HCT116 (cell line): ENCODE data around the gene MAS1. TPM values are rescaled to one million over a fixed set of nuclear protein-coding genes. Genes with fewer than 3 reads are reported as not detected.

Experiments
- ATAC-seq: fragments of 200-7000 bp; cut with Tn5 transposase; 2 replicates; pipeline ENCODE4 v1.9.1; 2020; ENCODE audit warnings: mild to moderate bottlenecking, moderate library complexity
- BruUV-seq: library from RNA; stranded (reverse); fragments of 400-500 nt; replicated peaks from 2 replicates; lab custom pipeline; 2021; lab: Mats Ljungman, UMichigan
- CTCF ChIA-PET: fragments of 300-600 bp; sonication (Branson Sonifier 250); formaldehyde crosslinking; loops from one replicate; lab custom pipeline; 2021; ENCODE audit warnings: antibody characterized with exemption; lab: Charles Lee
- POLR2A ChIA-PET: fragments of 300-600, 350-600 bp; sonication (Branson Sonifier 250); formaldehyde crosslinking; loops from one replicate; lab custom pipeline; 2021; ENCODE audit warnings: antibody characterized with exemption; lab: Charles Lee
- RAD21 ChIA-PET, 2 experiments: fragments of 300-600 bp; sonication (Branson Sonifier 250); formaldehyde crosslinking; loops; one replicate each; lab custom pipeline; 2023; ENCODE audit warnings: low total read pairs in 2 of 2; ENCODE audit not compliant: uncharacterized antibody in 2 of 2, unreplicated experiment in 2 of 2, low non-redundant PET in 1 of 2; lab: Charles Lee
- DNase-seq: peaks from one replicate; pipeline ENCODE4 v3.0.0-alpha.2; 2010; ENCODE audit warnings: low read depth, low spot score
- H2AFZ ChIP-seq: fragments of 200-600 bp; shearing (Covaris generic), sonication (generic); 2 replicates; pipeline ENCODE4 v1.6.1; 2017; ENCODE audit warnings: low read depth, mixed run types, mixed read lengths, antibody characterized with exemption, low read length; ENCODE audit not compliant: poor library complexity, severe bottlenecking
- H3K27ac ChIP-seq: 2 replicates; pipeline ENCODE4 v1.5.1; 2012; ENCODE audit warnings: low read depth, low read length
- H3K27me3 ChIP-seq: fragments of 200-600 bp; sonication (generic); 2 replicates; pipeline ENCODE4 v1.6.1; 2016; ENCODE audit warnings: mixed run types, low read length, mixed read lengths; ENCODE audit not compliant: insufficient read depth
- H3K36me3 ChIP-seq, 2 experiments: fragments of 200-500 bp in 1 of 2; fragments of 200-600 bp in 1 of 2; sonication (Bioruptor generic) in 1 of 2; sonication (generic) in 1 of 2; 2 replicates each; pipeline versions ENCODE4 v1.5.1 to v1.6.1; 2014 to 2016; ENCODE audit warnings: low read length in 2 of 2, inconsistent platforms in 1 of 2, mixed read lengths in 1 of 2, mixed run types in 1 of 2; ENCODE audit not compliant: insufficient read depth in 2 of 2, control insufficient read depth in 1 of 2
- H3K4me1 ChIP-seq, 2 experiments: fragments of 200-600 bp in 1 of 2; sonication (generic) in 1 of 2; 2 replicates each; pipeline versions ENCODE4 v1.5.1 to v1.6.1; 2012 to 2017; ENCODE audit warnings: low read length in 2 of 2, inconsistent platforms in 1 of 2, mild to moderate bottlenecking in 1 of 2, mixed read lengths in 1 of 2, mixed run types in 1 of 2, moderate library complexity in 1 of 2; ENCODE audit not compliant: insufficient read depth in 2 of 2, control insufficient read depth in 1 of 2
- H3K4me2 ChIP-seq: fragments of 200-600 bp; sonication (generic); 2 replicates; pipeline ENCODE4 v1.6.1; 2017; ENCODE audit warnings: mixed run types, low read length, mixed read lengths
- H3K4me3 ChIP-seq, 2 experiments: fragments of 200-600 bp in 1 of 2; sonication (generic) in 1 of 2; replicated peaks in 1 of 2; 2 replicates each; pipeline ENCODE4 v1.5.1; 2011 to 2016; ENCODE audit warnings: low read length in 2 of 2, control low read depth in 1 of 2, low read depth in 1 of 2, mild to moderate bottlenecking in 1 of 2, mixed read lengths in 1 of 2, mixed run types in 1 of 2
- H3K79me2 ChIP-seq: fragments of 200-600 bp; sonication (generic); 2 replicates; pipeline ENCODE4 v1.6.1; 2017; ENCODE audit warnings: mild to moderate bottlenecking, mixed run types, low read length, moderate library complexity, mixed read lengths; ENCODE audit not compliant: insufficient read depth
- H3K9ac ChIP-seq: fragments of 200-600 bp; sonication (generic); 2 replicates; pipeline ENCODE4 v1.6.1; 2016; ENCODE audit warnings: low read length, mixed read lengths
- H3K9me2 ChIP-seq: fragments of 200-600 bp; sonication (generic), shearing (Covaris generic); 2 replicates; pipeline ENCODE4 v1.6.1; 2017; ENCODE audit warnings: mixed run types, mild to moderate bottlenecking, moderate library complexity; ENCODE audit not compliant: insufficient read depth
- H3K9me3 ChIP-seq, 2 experiments: fragments of 200-500 bp in 1 of 2; fragments of 200-600 bp in 1 of 2; sonication (Bioruptor generic) in 1 of 2; sonication (generic) in 1 of 2; 2 replicates each; pipeline ENCODE4 v1.6.1; 2014 to 2017; ENCODE audit warnings: low read length in 2 of 2, mixed read lengths in 2 of 2, inconsistent platforms in 1 of 2, low read depth in 1 of 2, mild to moderate bottlenecking in 1 of 2, mixed run types in 1 of 2, moderate library complexity in 1 of 2; ENCODE audit not compliant: control insufficient read depth in 1 of 2, insufficient read depth in 1 of 2
- H4K20me1 ChIP-seq: fragments of 200-600 bp; sonication (generic), shearing (Covaris generic); 2 replicates; pipeline ENCODE4 v1.6.1; 2017; ENCODE audit warnings: mixed run types, mild to moderate bottlenecking, moderate library complexity; ENCODE audit not compliant: insufficient read depth
- CBX3 ChIP-seq: IDR thresholded peaks from 2 replicates; pipeline ENCODE4 v1.6.1; 2012; ENCODE audit warnings: low read depth
- CTCF ChIP-seq, 3 experiments: fragments of 200-600 bp in 1 of 3; sonication (generic) in 1 of 3; IDR thresholded peaks in 2 of 3; conservative IDR thresholded peaks in 1 of 3; 2 replicates each; pipeline ENCODE4 v1.5.1; 2012 to 2017; ENCODE audit warnings: low read depth in 2 of 3, low read length in 2 of 3, antibody characterized with exemption in 1 of 3, borderline replicate concordance in 1 of 3, control low read depth in 1 of 3, mild to moderate bottlenecking in 1 of 3, mixed read lengths in 1 of 3, mixed run types in 1 of 3, moderate library complexity in 1 of 3; ENCODE audit not compliant: insufficient read depth in 1 of 3
- ELF1 ChIP-seq: IDR thresholded peaks from 2 replicates; pipeline ENCODE4 v1.6.1; 2012; ENCODE audit warnings: low read depth, borderline replicate concordance
- EZH2 ChIP-seq: fragments of 200-600 bp; sonication (generic); IDR thresholded peaks from 2 replicates; pipeline ENCODE4 v1.6.1; 2017; ENCODE audit warnings: antibody characterized with exemption, mixed run types
- EZH2phosphoT487 ChIP-seq: fragments of 200-600 bp; IDR thresholded peaks from 2 replicates; pipeline ENCODE4 v1.6.1; 2018; ENCODE audit warnings: antibody characterized with exemption, borderline replicate concordance
- FOSL1 ChIP-seq: IDR thresholded peaks from 2 replicates; pipeline ENCODE4 v1.6.1; 2012; ENCODE audit warnings: low read depth
- MAX ChIP-seq: IDR thresholded peaks from 2 replicates; pipeline ENCODE4 v1.6.1; 2012
- POLR2A ChIP-seq: IDR thresholded peaks from 2 replicates; pipeline ENCODE4 v1.7.0; 2011; ENCODE audit warnings: borderline replicate concordance; ENCODE audit not compliant: insufficient read depth, insufficient read length; ENCODE audit errors: extremely low read depth
- SRF ChIP-seq: IDR thresholded peaks from 2 replicates; pipeline ENCODE4 v1.6.1; 2012; ENCODE audit warnings: low read depth
- ZBTB33 ChIP-seq: IDR thresholded peaks from 2 replicates; pipeline ENCODE4 v1.6.1; 2011; ENCODE audit warnings: mild to moderate bottlenecking, low read length, moderate library complexity; ENCODE audit not compliant: insufficient replicate concordance; ENCODE audit errors: extremely low read depth
- ZNF274 ChIP-seq: fragments of 200-500 bp; sonication (Bioruptor generic); IDR thresholded peaks from 2 replicates; pipeline ENCODE4 v1.6.1; 2014; ENCODE audit warnings: mild to moderate bottlenecking, low read depth, low read length, inconsistent platforms
- intact Hi-C: fragments of 100-400 bp; cut with micrococcal nuclease; formaldehyde crosslinking; loops from 2 replicates; pipeline ENCODE4 v1.10.0; 2022
- total RNA-seq: library from RNA; stranded (reverse); gene quantifications from one replicate; pipeline ENCODE4 v1.2.1, GENCODE V29; 2021; ENCODE audit not compliant: unreplicated experiment

Gene MAS1
- total RNA-seq, 1 experiment from 2014 or later: not detected

- Histone ChIP-seq H3K4me2 (no peak overlapping the region), H3K36me3 (no peaks in the 10 kb centered on the region), H3K9ac (no peak overlapping the region), H3K9me2 (no peaks in the 10 kb centered on the region), H3K4me3 (no peak overlapping the region), H2AFZ (no peak overlapping the region), H3K9me3 (no peaks in the 10 kb centered on the region), H3K27me3 (no peaks in the 10 kb centered on the region; the same call in 1 of the 2 replicates), H3K27ac (no peak overlapping the region), H3K79me2 (no peaks in the 10 kb centered on the region), H3K4me1 (no peaks in the 10 kb centered on the region), H4K20me1 (no peaks in the 10 kb centered on the region)
- RAD21 ChIA-PET: no interaction called here
- intact Hi-C loops: no loop called here
- no peak for ATAC-seq
- TF ChIP-seq CBX3 (no peak), FOSL1 (no peak), SRF (no peak), CTCF (IDR thresholded peaks at IDR 0.05 in 2 of 3, conservative IDR thresholded peaks at IDR 0.05 in 1 of 3; ENCODE audit: borderline replicate concordance in 1 of 3, insufficient read depth in 1 of 3, low read depth in 2 of 3, low read length in 2 of 3) (no peak), ZBTB33 (no peak)
- no peak for DNase-seq
- CTCF ChIA-PET: no interaction called here
- no TSS peak for BruUV-seq
- POLR2A ChIA-PET: no interaction called here
Measured at GRCh38 chr6:159904497-159904911, 13.7 kb downstream of the MAS1 start.

GRCh38 chr6:159906400-159906799 lies 15.6 kb downstream of the MAS1 start:
- DNase-seq (no peak), ATAC-seq (no peak)
- Histone ChIP-seq H3K27me3 (peaks cover 7% of the 10 kb centered on the region), H4K20me1 (no peaks in the 10 kb centered on the region), H3K36me3 (no peaks in the 10 kb centered on the region), H3K9ac (no peak overlapping the region), H3K9me3 (no peaks in the 10 kb centered on the region), H3K4me1 (no peaks in the 10 kb centered on the region), H3K79me2 (no peaks in the 10 kb centered on the region), H3K27ac (no peak overlapping the region), H2AFZ (no peak overlapping the region), H3K4me2 (no peak overlapping the region), H3K9me2 (no peaks in the 10 kb centered on the region), H3K4me3 (no peak overlapping the region)
- no TSS peak for BruUV-seq
- POLR2A ChIA-PET: no interaction called here
- TF ChIP-seq POLR2A: no peak
- TF ChIP-seq ZBTB33: no peak
- no peak for TF ChIP-seq CBX3
- TF ChIP-seq ZNF274: no peak
- no peak for TF ChIP-seq EZH2
- no peak for TF ChIP-seq MAX
- TF ChIP-seq SRF: no peak
- no peak for TF ChIP-seq ELF1
- TF ChIP-seq EZH2phosphoT487: no peak
- RAD21 ChIA-PET: no interaction called here
- intact Hi-C loops: no loop called here
- CTCF ChIA-PET: no interaction called here
